ENCODE data around the gene FLNA. TPM values are rescaled to one million over a fixed set of nuclear protein-coding genes. Genes with fewer than 3 reads are reported as not detected.
A peak's percentile ranks its signal among the peaks of the same experiment; 100 is the strongest.

FLNA gene
- total and polyA plus RNA-seq, 9 of the 15 experiments (the other 6 are each of a cell fraction or from before 2014, with no cell fraction given): 6.2 to 735 (median 135) TPM

DNA sequence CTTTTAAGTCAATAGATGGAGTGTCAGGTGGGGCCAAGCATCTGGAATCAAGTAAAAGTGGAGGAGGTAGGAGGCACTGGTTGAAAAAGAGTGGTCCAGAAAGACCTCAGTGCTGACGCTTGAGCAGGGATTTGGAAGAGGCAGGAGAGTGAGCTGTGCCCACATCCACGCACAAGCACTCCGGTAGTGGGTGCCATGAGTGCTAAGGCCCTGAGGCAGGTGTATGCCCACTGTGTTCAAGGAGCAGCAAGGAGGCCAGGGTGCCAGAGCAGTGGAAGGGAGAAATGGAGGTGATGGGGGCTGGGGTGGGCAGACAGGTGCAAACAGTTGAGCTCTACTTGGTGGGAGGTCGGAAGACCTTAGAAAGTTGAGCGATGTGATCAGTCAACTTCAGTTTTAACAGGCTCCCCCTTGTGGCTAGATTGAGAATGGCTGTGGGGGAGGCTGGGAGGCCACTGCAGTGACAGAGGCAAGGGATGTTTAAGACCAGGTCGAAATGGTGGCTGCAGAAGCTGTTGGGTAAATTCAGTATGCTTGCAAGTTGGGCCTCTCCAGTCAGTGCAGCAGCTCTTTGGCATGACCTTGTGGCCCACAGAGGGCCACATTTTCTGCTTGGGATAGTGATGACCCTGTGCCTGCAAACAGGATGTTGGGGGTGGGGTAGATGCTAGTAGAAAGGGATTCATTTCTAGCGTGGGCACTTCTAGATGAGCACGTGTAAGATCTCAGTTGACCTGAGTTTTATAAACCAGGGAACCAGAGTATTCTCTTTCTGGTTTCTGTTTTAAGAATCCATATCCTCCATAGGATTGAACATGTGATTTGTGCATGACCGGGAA is 66.1 kb downstream of the FLNA start:
- FAIRE-seq: peak; percentile 75
- Histone ChIP-seq H4K20me1 (replicated peaks; ENCODE audit: control insufficient read depth, insufficient read depth, low read length) (no peaks in the 10 kb centered on the region), H3K79me2 (ENCODE audit: control insufficient read depth, insufficient read depth, low read length) (no peaks in the 10 kb centered on the region), H3K27ac (ENCODE audit: extremely low read depth, low read depth, low read length) (no peak overlapping the region), H3K4me2 (ENCODE audit: insufficient read depth, low read length) (no peak overlapping the region), H3K27me3 (ENCODE audit: control insufficient read depth in 2 of 2, insufficient read depth in 2 of 2, low read length in 2 of 2) (no peaks in the 10 kb centered on the region), H3K36me3 (ENCODE audit: control insufficient read depth, insufficient read depth, low read length) (no peaks in the 10 kb centered on the region), H3K4me1 (replicated peaks in 1 of 2; ENCODE audit: control insufficient read depth in 2 of 2, insufficient read depth in 2 of 2, low read length in 2 of 2) (peaks cover 2 to 3% of the 10 kb centered on the region in 2 experiments; a peak in 3 of 5 replicates), H3K9me1 (ENCODE audit: control insufficient read depth, insufficient read depth, low read length) (no peaks in the 10 kb centered on the region), H3K9ac (ENCODE audit: insufficient read depth in 1 of 2, low read depth in 2 of 2, low read length in 2 of 2) (no peak overlapping the region), H3K4me3 (no peak overlapping the region), H2AFZ (ENCODE audit: low read depth, low read length) (peak overlapping the region; percentile 48; the same call in 1 of the 2 replicates), H3K9me3 (replicated peaks; ENCODE audit: control insufficient read depth, insufficient read depth, low read depth, low read length) (no peaks in the 10 kb centered on the region)
- BruUV-seq (replicated peaks): no TSS peak
- DNase-seq (ENCODE audit: extremely low read depth in 1 of 4, low spot score in 3 of 4): peak; percentile 59 to 78 (median 68)
- 20% methylated on average over 6 of the region's 9 CpGs for WGBS (ENCODE audit: insufficient coverage, low coverage, missing lambda C conversion rate)
- peak; percentile 90 for ATAC-seq
- ChIA-PET CTCF (ENCODE audit: low intra/inter-chr PET ratio) (no interaction called here), POLR2A (interaction anchor here (0.6 to 1.5 kb wide), 4 partner anchors 10 to 199 kb away, joined by 3 to 5 read pairs (median 4); no protein-coding TSS in a partner anchor)
- in situ Hi-C loops (cut with MboI) (loop anchor here (25.0 kb wide), 1 partner anchor 96 kb away; the partner anchor contains the start of gene OPN1MW2), intact Hi-C loops (cut with micrococcal nuclease) (no loop called here)
- no peak for TF ChIP-seq POLR2B (IDR thresholded peaks at IDR 0.05; ENCODE audit: low read depth, partially characterized antibody)
- no peak for TF ChIP-seq DIDO1 (tag; IDR thresholded peaks at IDR 0.05; ENCODE audit: low read depth)
- peak; percentile 47; the same call in 1 of the 2 replicates for TF ChIP-seq JUND (IDR thresholded peaks at IDR 0.05; ENCODE audit: borderline replicate concordance, low read depth, low read length)
- TF ChIP-seq JUND (tag; IDR thresholded peaks at IDR 0.05; ENCODE audit: borderline replicate concordance, low read depth, low read length): no peak
- TF ChIP-seq, protein P1, sequence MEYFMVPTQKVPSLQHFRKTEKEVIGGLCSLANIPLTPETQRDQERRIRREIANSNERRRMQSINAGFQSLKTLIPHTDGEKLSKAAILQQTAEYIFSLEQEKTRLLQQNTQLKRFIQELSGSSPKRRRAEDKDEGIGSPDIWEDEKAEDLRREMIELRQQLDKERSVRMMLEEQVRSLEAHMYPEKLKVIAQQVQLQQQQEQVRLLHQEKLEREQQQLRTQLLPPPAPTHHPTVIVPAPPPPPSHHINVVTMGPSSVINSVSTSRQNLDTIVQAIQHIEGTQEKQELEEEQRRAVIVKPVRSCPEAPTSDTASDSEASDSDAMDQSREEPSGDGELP (CRISPR knock-in tag; IDR thresholded peaks at IDR 0.05; ENCODE audit: borderline replicate concordance): 0 out of 2 replicates have a peak, but pooled peaks have one; percentile 12
- TF ChIP-seq CBFB (CRISPR knock-in tag; IDR thresholded peaks at IDR 0.05): no peak
- peak; percentile 46 for TF ChIP-seq EGR1 (conservative IDR thresholded peaks at IDR 0.05)
- no peak for TF ChIP-seq ADNP (tag; IDR thresholded peaks at IDR 0.05)
- TF ChIP-seq, protein P2, sequence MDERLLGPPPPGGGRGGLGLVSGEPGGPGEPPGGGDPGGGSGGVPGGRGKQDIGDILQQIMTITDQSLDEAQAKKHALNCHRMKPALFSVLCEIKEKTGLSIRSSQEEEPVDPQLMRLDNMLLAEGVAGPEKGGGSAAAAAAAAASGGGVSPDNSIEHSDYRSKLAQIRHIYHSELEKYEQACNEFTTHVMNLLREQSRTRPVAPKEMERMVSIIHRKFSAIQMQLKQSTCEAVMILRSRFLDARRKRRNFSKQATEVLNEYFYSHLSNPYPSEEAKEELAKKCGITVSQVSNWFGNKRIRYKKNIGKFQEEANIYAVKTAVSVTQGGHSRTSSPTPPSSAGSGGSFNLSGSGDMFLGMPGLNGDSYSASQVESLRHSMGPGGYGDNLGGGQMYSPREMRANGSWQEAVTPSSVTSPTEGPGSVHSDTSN (CRISPR knock-in tag; IDR thresholded peaks at IDR 0.05; ENCODE audit: low read depth): no peak
- TF ChIP-seq, protein P2 (tag; conservative IDR thresholded peaks at IDR 0.05; ENCODE audit: low read depth): 0 out of 2 replicates have a peak, but pooled peaks have one; percentile 26
- TF ChIP-seq, protein P3, sequence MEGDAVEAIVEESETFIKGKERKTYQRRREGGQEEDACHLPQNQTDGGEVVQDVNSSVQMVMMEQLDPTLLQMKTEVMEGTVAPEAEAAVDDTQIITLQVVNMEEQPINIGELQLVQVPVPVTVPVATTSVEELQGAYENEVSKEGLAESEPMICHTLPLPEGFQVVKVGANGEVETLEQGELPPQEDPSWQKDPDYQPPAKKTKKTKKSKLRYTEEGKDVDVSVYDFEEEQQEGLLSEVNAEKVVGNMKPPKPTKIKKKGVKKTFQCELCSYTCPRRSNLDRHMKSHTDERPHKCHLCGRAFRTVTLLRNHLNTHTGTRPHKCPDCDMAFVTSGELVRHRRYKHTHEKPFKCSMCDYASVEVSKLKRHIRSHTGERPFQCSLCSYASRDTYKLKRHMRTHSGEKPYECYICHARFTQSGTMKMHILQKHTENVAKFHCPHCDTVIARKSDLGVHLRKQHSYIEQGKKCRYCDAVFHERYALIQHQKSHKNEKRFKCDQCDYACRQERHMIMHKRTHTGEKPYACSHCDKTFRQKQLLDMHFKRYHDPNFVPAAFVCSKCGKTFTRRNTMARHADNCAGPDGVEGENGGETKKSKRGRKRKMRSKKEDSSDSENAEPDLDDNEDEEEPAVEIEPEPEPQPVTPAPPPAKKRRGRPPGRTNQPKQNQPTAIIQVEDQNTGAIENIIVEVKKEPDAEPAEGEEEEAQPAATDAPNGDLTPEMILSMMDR (IDR thresholded peaks at IDR 0.05 in 2 of 3, conservative IDR thresholded peaks at IDR 0.05 in 1 of 3; ENCODE audit: insufficient read depth in 2 of 3, low read depth in 1 of 3, low read length in 3 of 3): peak; percentile 69 to 84 (median 77)
